ENCODE data around the gene DENND4C.

- TF ChIP-seq, protein P1, sequence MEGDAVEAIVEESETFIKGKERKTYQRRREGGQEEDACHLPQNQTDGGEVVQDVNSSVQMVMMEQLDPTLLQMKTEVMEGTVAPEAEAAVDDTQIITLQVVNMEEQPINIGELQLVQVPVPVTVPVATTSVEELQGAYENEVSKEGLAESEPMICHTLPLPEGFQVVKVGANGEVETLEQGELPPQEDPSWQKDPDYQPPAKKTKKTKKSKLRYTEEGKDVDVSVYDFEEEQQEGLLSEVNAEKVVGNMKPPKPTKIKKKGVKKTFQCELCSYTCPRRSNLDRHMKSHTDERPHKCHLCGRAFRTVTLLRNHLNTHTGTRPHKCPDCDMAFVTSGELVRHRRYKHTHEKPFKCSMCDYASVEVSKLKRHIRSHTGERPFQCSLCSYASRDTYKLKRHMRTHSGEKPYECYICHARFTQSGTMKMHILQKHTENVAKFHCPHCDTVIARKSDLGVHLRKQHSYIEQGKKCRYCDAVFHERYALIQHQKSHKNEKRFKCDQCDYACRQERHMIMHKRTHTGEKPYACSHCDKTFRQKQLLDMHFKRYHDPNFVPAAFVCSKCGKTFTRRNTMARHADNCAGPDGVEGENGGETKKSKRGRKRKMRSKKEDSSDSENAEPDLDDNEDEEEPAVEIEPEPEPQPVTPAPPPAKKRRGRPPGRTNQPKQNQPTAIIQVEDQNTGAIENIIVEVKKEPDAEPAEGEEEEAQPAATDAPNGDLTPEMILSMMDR (IDR thresholded peaks at IDR 0.05), result no peak
- TF ChIP-seq HOXA7 (CRISPR knock-in tag; IDR thresholded peaks at IDR 0.05) (no peak), NR3C1 (IDR thresholded peaks at IDR 0.05) (no peak), KDM1A (IDR thresholded peaks at IDR 0.05; ENCODE audit: low read depth) (no peak), CHD2 (IDR thresholded peaks at IDR 0.05; ENCODE audit: low read length, partially characterized antibody) (no peak), SMC3 (IDR thresholded peaks at IDR 0.05) (no peak), KDM5A (IDR thresholded peaks at IDR 0.05) (no peak), RNF2 (IDR thresholded peaks at IDR 0.05; ENCODE audit: borderline replicate concordance, low read depth) (no peak), POLR2A (IDR thresholded peaks at IDR 0.05; ENCODE audit: low read length) (no peak), MYC (IDR thresholded peaks at IDR 0.05; ENCODE audit: borderline replicate concordance, low read length) (no peak), POLR2AphosphoS2 (conservative IDR thresholded peaks at IDR 0.05; ENCODE audit: low read length) (no peak), RAD21 (conservative IDR thresholded peaks at IDR 0.05 in 1 of 2, IDR thresholded peaks at IDR 0.05 in 1 of 2) (no peak)
- TF ChIP-seq, protein P2, sequence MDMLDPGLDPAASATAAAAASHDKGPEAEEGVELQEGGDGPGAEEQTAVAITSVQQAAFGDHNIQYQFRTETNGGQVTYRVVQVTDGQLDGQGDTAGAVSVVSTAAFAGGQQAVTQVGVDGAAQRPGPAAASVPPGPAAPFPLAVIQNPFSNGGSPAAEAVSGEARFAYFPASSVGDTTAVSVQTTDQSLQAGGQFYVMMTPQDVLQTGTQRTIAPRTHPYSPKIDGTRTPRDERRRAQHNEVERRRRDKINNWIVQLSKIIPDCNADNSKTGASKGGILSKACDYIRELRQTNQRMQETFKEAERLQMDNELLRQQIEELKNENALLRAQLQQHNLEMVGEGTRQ (IDR thresholded peaks at IDR 0.05), result no peak
These were observed 79.8 kb downstream of the DENND4C start for GRCh38 chr9:19310246-19310645.
